T-helper 22 cell (primary cell): Measurements from ENCODE around the gene AJAP1.
"Not testable (repeated sequence)": the region's sequence is repeated elsewhere in the genome, so short reads cannot be mapped to it uniquely, and the experiment has no call there.

Experiments
- DNase-seq: peaks from one replicate; pipeline ENCODE4 v3.0.0-alpha.2; 2020; ENCODE audit warnings: low read depth

The AJAP1 gene

GRCh38 chr1:4657960-4658541 is 3.6 kb downstream of the AJAP1 start:
- DNase-seq, result no peak

GRCh38 chr1:4658643-4659628 is 4.5 kb downstream of the AJAP1 start:
- DNase-seq, result no peak

GRCh38 chr1:4660917-4661594 is 6.6 kb downstream of the AJAP1 start:
- no peak for DNase-seq

- no peak for DNase-seq
Measured at GRCh38 chr1:4661595-4661917, 7.1 kb downstream of the AJAP1 start.

- DNase-seq, result no peak
Measured at GRCh38 chr1:4662168-4662567, 7.8 kb downstream of the AJAP1 start.

GRCh38 chr1:4662723-4663122 is 8.3 kb downstream of the AJAP1 start:
- DNase-seq, result no peak

GRCh38 chr1:4664095-4664494 is 9.7 kb downstream of the AJAP1 start:
- no peak for DNase-seq

GRCh38 chr1:4664606-4665005 is 10.2 kb downstream of the AJAP1 start:
- DNase-seq, result no peak

GRCh38 chr1:4665456-4665855 is 11.0 kb downstream of the AJAP1 start:
- DNase-seq, result no peak

GRCh38 chr1:4666683-4667082 is 12.3 kb downstream of the AJAP1 start:
- DNase-seq, result not testable (repeated sequence)

- DNase-seq, result no peak
Measured at GRCh38 chr1:4668743-4669700, 14.6 kb downstream of the AJAP1 start.

GRCh38 chr1:4670265-4670664 is 15.9 kb downstream of the AJAP1 start:
- no peak for DNase-seq

- DNase-seq, result no peak
Measured at GRCh38 chr1:4671828-4672227, 17.4 kb downstream of the AJAP1 start.

GRCh38 chr1:4673494-4673893 is 19.1 kb downstream of the AJAP1 start:
- DNase-seq, result no peak

- no peak for DNase-seq
Measured at GRCh38 chr1:4674117-4674516, 19.7 kb downstream of the AJAP1 start.

- no peak for DNase-seq
Measured at GRCh38 chr1:4674676-4675075, 20.3 kb downstream of the AJAP1 start.

- no peak for DNase-seq
Measured at GRCh38 chr1:4675454-4676186, 21.2 kb downstream of the AJAP1 start.

- no peak for DNase-seq
Measured at GRCh38 chr1:4676253-4676652, 21.8 kb downstream of the AJAP1 start.

- no peak for DNase-seq
Measured at GRCh38 chr1:4677608-4678007, 23.2 kb downstream of the AJAP1 start.

GRCh38 chr1:4678066-4678717 is 23.8 kb downstream of the AJAP1 start:
- no peak for DNase-seq

GRCh38 chr1:4681026-4681425 is 26.6 kb downstream of the AJAP1 start:
- no peak for DNase-seq
